SK-N-SH treated with all-trans-retinoic acid at 6 μM for 48 hours (cell line): Measurements from ENCODE around the gene SLC12A6.

Source experiments
- ATAC-seq: fragments of 200-7000 bp; cut with Tn5 transposase; 3 replicates; pipeline ENCODE4 v1.9.1; 2020; ENCODE audit warnings: mild to moderate bottlenecking, moderate library complexity
- ARNTL ChIP-seq: fragments of 450-650 bp; formaldehyde crosslinking; IDR thresholded peaks from 2 replicates; pipeline ENCODE4 v1.5.0; 2020; ENCODE audit warnings: low read depth, mild to moderate bottlenecking, moderate library complexity, borderline replicate concordance
- CREB5 ChIP-seq: fragments of 250-450 bp; sonication (Bioruptor Pico); IDR thresholded peaks from 2 replicates; pipeline ENCODE4 v1.5.1; 2020; ENCODE audit warnings: low read depth, mild to moderate bottlenecking, moderate library complexity
- CSDC2 ChIP-seq: fragments of 250-450 bp; sonication (Bioruptor Pico); IDR thresholded peaks from 2 replicates; pipeline ENCODE4 v1.5.0; 2020; ENCODE audit warnings: mild to moderate bottlenecking, moderate library complexity
- CSRNP3 ChIP-seq: fragments of 250-450 bp; sonication (Bioruptor Pico); IDR thresholded peaks from 2 replicates; pipeline ENCODE4 v1.5.1; 2021; ENCODE audit warnings: mild to moderate bottlenecking, moderate library complexity
- ESRRG ChIP-seq: fragments of 250-450 bp; sonication (Bioruptor Pico); IDR thresholded peaks from 2 replicates; pipeline ENCODE4 v1.6.1; 2021; ENCODE audit warnings: mild to moderate bottlenecking
- GLIS3 ChIP-seq: fragments of 250-450 bp; sonication (Bioruptor Pico); IDR thresholded peaks from 2 replicates; pipeline ENCODE4 v1.5.0; 2020; ENCODE audit warnings: mild to moderate bottlenecking, moderate library complexity
- ISL1 ChIP-seq: fragments of 250-450 bp; sonication (Bioruptor Pico); IDR thresholded peaks from 2 replicates; pipeline ENCODE4 v2.1.2; 2022; ENCODE audit warnings: mild to moderate bottlenecking, moderate library complexity
- OSR1 ChIP-seq: fragments of 250-450 bp; sonication (Bioruptor Pico); IDR thresholded peaks from 2 replicates; pipeline ENCODE4 v1.8.0; 2022; ENCODE audit warnings: moderate library complexity, mild to moderate bottlenecking, inconsistent platforms
- PATZ1 ChIP-seq: fragments of 250-450 bp; sonication (Bioruptor Pico); IDR thresholded peaks from 2 replicates; pipeline ENCODE4 v1.8.0; 2020; ENCODE audit warnings: mild to moderate bottlenecking, moderate library complexity, borderline replicate concordance
- POU6F1 ChIP-seq: fragments of 250-450 bp; sonication (Bioruptor Pico); IDR thresholded peaks from 2 replicates; pipeline ENCODE4 v1.8.0; 2021; ENCODE audit warnings: low read depth, mild to moderate bottlenecking, moderate library complexity, borderline replicate concordance
- RARB ChIP-seq: fragments of 250-450 bp; sonication (Bioruptor Pico); IDR thresholded peaks from 2 replicates; pipeline ENCODE4 v1.8.0; 2021; ENCODE audit warnings: mild to moderate bottlenecking, moderate library complexity
- TCF4 ChIP-seq: fragments of 250-450 bp; sonication (Bioruptor Pico); IDR thresholded peaks from 2 replicates; pipeline ENCODE4 v1.8.0; 2021; ENCODE audit warnings: mild to moderate bottlenecking, moderate library complexity, borderline replicate concordance
- TOX ChIP-seq: fragments of 250-450 bp; sonication (Bioruptor Pico); IDR thresholded peaks from 2 replicates; pipeline ENCODE4 v1.8.0; 2021; ENCODE audit warnings: mild to moderate bottlenecking, moderate library complexity, borderline replicate concordance
- TSHZ2 ChIP-seq: fragments of 250-450 bp; sonication (Bioruptor Pico); IDR thresholded peaks from 2 replicates; pipeline ENCODE4 v1.5.0; 2020; ENCODE audit warnings: mild to moderate bottlenecking, moderate library complexity
- ZFP3 ChIP-seq: fragments of 250-450 bp; sonication (Bioruptor Pico); IDR thresholded peaks from 2 replicates; pipeline ENCODE4 v1.5.0; 2020; ENCODE audit warnings: mild to moderate bottlenecking, moderate library complexity
- ZNF565 ChIP-seq: fragments of 450-650 bp; formaldehyde crosslinking; conservative IDR thresholded peaks from 2 replicates; pipeline ENCODE4 v1.5.0; 2020; ENCODE audit warnings: low read depth, mild to moderate bottlenecking, moderate library complexity
- ZNF70 ChIP-seq: fragments of 450-650 bp; formaldehyde crosslinking; IDR thresholded peaks from 2 replicates; pipeline ENCODE4 v1.5.0; 2020; ENCODE audit warnings: mild to moderate bottlenecking, moderate library complexity

SLC12A6 gene

GRCh38 chr15:34342737-34343575, 5.4 kb upstream of the SLC12A6 start, which contains the start of the genes NOP10 and NUTM1 (continued):
- TF ChIP-seq POU6F1 (no peak), ZNF70 (CRISPR knock-in tag) (no peak), TSHZ2 (CRISPR knock-in tag) (no peak; the same call in 1 of the 2 replicates), GLIS3 (no peak)

- peak; percentile 2; the same call in 1 of the 3 replicates for ATAC-seq
Measured at GRCh38 chr15:34342213-34342736, 4.7 kb upstream of the SLC12A6 start.

GRCh38 chr15:34341381-34342212, 4.0 kb upstream of the SLC12A6 start:
- no peak for ATAC-seq
- TF ChIP-seq CREB5 = no peak
- no peak for TF ChIP-seq ZNF565 (CRISPR knock-in tag)
- no peak for TF ChIP-seq POU6F1
- TF ChIP-seq ESRRG (CRISPR knock-in tag) = no peak
- TF ChIP-seq CSRNP3 (CRISPR knock-in tag) = no peak
- no peak for TF ChIP-seq RARB (CRISPR knock-in tag)
- no peak for TF ChIP-seq TOX (CRISPR knock-in tag)
- TF ChIP-seq ZFP3 (CRISPR knock-in tag) = no peak
- no peak for TF ChIP-seq PATZ1 (CRISPR knock-in tag)
- no peak for TF ChIP-seq TCF4
- no peak for TF ChIP-seq ARNTL
- TF ChIP-seq TSHZ2 (CRISPR knock-in tag) = no peak
- TF ChIP-seq OSR1 (CRISPR knock-in tag) = no peak
- no peak for TF ChIP-seq CSDC2
- no peak for TF ChIP-seq ISL1 (CRISPR knock-in tag)
